HG03139 (cell line): Measurements from ENCODE around the gene SPAG17.
"Not testable (repeated sequence)": the region's sequence is repeated elsewhere in the genome, so short reads cannot be mapped to it uniquely, and the experiment has no call there.

Experiments used
- ATAC-seq: cut with Tn5 transposase; IDR thresholded peaks from one replicate; pipeline ENCODE4 v1.9.1; 2021; ENCODE audit not compliant: unreplicated experiment

The SPAG17 gene

GRCh38 chr1:117985973-117986372 lies 199.1 kb downstream of the SPAG17 start:
- ATAC-seq: no peak

DNA sequence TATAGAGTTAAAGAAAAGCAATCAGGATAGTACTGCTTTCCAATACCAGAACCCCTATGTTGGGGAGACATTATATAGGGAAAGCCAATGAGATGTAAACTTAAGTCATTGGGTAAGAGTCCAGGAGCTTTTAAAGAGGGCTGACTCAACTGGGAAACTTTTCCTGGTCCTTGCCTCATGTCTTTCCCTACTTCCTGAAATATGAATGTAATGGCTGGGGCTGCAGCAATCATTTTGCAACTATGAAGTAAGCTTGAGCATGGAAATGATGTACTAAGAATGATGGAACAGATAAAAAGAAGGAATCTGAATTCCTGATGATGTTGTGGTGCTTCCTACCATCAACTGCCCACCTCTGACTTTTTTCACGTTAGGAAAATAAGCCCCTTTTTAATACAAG lies 199.8 kb downstream of the SPAG17 start:
- no peak for ATAC-seq

- no peak for ATAC-seq
These were observed 203.4 kb downstream of the SPAG17 start for GRCh38 chr1:117981455-117982192.

GRCh38 chr1:117976381-117976780 lies 208.6 kb downstream of the SPAG17 start:
- ATAC-seq: no peak

- no peak for ATAC-seq
These were observed 213.3 kb downstream of the SPAG17 start for GRCh38 chr1:117971777-117972176.

GRCh38 chr1:117970252-117970651 lies 214.8 kb downstream of the SPAG17 start:
- ATAC-seq: no peak

GRCh38 chr1:117967881-117968280 lies 217.1 kb downstream of the SPAG17 start:
- no peak for ATAC-seq

GRCh38 chr1:117967477-117967876 lies 217.6 kb downstream of the SPAG17 start:
- no peak for ATAC-seq

DNA sequence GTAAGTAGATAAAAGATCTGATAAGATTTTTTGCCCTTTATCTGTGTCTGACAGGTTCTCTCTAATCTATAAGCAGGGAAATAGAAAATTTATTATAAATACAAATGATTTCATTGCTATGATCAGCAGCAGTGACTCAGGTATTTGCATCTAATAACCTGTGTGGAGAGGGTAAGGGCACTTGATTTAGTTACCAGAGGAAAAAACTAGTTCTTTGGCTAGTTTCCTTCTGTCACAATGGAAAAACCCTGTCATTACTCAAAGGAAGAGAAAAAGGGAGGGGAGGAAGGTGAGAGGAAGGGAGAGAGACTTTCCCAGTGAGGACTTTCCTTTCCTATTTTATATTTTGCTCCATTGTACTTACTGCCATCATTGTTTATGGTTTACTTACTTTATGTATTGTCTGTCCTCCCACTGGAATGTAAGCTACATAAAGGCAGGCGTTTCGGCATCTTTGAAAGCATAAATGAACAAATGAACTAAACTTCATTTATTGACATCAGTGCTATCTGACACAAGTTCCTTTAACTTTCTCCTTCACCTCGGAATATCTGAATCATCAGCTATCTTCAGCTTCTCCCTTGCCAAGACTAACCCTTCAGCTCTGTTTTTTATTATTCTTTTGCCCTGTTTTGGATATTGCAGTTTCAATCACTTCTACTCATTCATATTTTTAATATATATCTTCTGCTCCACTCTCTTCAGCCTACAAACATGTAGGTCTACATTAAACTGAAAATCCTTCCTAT lies 220.6 kb downstream of the SPAG17 start:
- no peak for ATAC-seq

DNA sequence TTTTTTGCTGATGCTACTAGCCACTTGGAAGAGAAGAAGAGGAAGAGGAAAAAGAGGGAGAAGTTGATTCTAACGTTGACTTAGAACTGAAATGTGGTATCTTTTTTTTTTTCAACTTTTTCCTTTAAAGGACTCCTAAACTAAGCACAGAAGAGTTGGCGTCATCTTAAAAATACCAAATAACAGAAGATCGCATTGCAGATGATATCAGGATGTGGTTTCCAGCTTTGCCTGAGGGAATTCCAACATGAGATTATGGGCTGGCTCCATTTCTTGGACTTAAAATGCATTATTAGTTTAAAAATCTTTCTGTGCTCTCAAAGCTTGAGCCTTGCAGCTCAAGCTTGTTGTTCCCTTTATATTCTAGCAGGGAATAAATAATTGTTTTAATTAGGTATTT lies 225.7 kb downstream of the SPAG17 start:
- ATAC-seq: no peak

GRCh38 chr1:117952386-117952785 lies 232.6 kb downstream of the SPAG17 start:
- no peak for ATAC-seq

GRCh38 chr1:117942293-117942692 lies 242.7 kb downstream of the SPAG17 start:
- ATAC-seq: no peak

- no peak for ATAC-seq
These were observed 251.3 kb downstream of the SPAG17 start for GRCh38 chr1:117933769-117934168.

GRCh38 chr1:117932576-117932975 lies 252.5 kb downstream of the SPAG17 start:
- ATAC-seq: no peak

DNA sequence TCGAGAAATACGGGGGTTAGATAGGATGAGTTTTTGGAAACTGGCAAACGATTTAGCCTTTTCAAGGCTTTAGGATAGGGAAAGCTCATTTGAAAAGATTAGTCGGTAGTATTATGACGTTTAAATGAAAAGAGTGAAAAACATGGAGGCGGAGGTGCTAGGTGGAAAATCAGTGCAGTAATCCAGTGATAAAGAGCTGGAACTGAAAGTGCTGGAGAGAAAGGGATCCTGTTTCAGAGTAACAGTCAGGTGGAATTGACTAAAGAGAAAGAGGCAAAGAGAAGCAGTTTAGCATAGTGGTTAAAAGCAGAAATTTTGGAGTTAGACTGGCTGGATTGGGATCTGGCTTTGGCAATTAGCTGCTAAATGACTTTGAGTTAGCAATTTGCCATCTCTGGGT lies 254.5 kb downstream of the SPAG17 start:
- no peak for ATAC-seq

DNA sequence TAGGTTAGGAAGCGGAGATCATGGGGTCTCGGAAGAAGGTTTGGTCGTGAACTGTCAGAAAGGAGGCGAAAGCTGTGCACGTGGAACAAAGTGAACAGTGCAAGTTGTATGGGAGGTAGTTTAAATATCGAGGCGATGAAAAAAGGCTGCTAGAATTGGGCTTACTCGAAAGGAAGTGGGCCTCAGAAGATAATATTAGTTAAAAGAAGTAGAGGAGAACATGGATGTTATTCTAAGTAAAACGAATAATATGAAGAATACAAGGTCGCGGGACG lies 254.9 kb downstream of the SPAG17 start:
- no peak for ATAC-seq

GRCh38 chr1:117929343-117930172 lies 255.5 kb downstream of the SPAG17 start, which contains the start of the genes GDAP2 and WDR3:
Gene GDAP2 (minus strand): TSS chr1:117929621. CDS start chr1:117920357, 9,264 bp downstream.
Gene WDR3 (plus strand): TSS chr1:117929739. CDS start chr1:117933320, 3,581 bp downstream.
- peak; percentile 95 for ATAC-seq

- peak; percentile 46 for ATAC-seq
These were observed 256.1 kb downstream of the SPAG17 start for GRCh38 chr1:117928881-117929342.

- no peak for ATAC-seq
These were observed 259.0 kb downstream of the SPAG17 start for GRCh38 chr1:117925981-117926380.

- not testable (repeated sequence) for ATAC-seq
These were observed 262.3 kb downstream of the SPAG17 start for GRCh38 chr1:117922717-117923116.

- no peak for ATAC-seq
These were observed 263.0 kb downstream of the SPAG17 start for GRCh38 chr1:117921991-117922390.
